ENCODE results near the gene SLC25A23. TPM values are rescaled to one million over a fixed set of nuclear protein-coding genes. Genes with fewer than 3 reads are reported as not detected.

The SLC25A23 gene
- polyA plus RNA-seq, 1 of the 3 experiments (the other 2 are of a cell fraction), result 10.9 TPM

DNA sequence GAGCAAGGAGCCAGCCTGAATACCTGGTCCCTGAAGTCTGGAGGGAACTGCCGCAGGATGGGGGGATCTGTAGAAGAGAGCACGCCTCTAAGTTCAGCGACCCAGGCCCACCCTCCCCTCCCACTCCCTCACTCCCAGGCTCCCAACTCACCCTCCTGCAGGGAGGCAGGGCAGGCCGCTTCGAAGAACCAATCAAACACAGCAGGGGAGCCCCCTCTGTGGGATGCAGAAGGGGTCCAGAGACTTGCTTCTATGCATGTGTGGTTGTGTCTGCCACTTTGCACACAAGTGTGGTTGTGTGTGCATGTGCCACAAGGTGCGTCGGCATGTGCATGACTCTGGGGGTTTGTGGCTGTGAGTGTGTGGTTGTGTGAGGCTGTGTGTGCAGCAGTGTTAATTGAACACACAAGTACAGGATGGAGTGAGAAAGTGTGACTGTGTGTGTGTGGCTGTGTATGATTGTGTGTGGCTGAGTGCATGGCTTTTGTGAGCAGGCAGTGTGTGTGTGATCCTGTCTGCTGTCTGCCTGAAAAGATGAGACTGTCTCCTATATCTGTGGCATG is 20.3 kb upstream of the SLC25A23 start:
- no peaks in the 10 kb centered on the region for H3K36me3 ChIP-seq (replicated peaks in 1 of 2; ENCODE audit: control insufficient read depth in 1 of 2, insufficient read depth in 2 of 2, low read length in 1 of 2)
- no peak overlapping the region for H3K9ac ChIP-seq
- no peak overlapping the region for H3K27ac ChIP-seq (ENCODE audit: low read depth in 2 of 2, low read length in 1 of 2)
- H3K79me2 ChIP-seq (ENCODE audit: insufficient read depth), result no peaks in the 10 kb centered on the region
- no peak overlapping the region for H3K4me3 ChIP-seq (ENCODE audit: low read depth in 2 of 2, low read length in 1 of 2)
- H3K9me3 ChIP-seq, result no peaks in the 10 kb centered on the region
- no peak overlapping the region for H3K4me2 ChIP-seq
- no peaks in the 10 kb centered on the region for H3K9me2 ChIP-seq
- WGBS (ENCODE audit: low lambda C conversion rate), result 86% methylated on average over 4 of the region's 7 CpGs
- no peaks in the 10 kb centered on the region for H4K20me1 ChIP-seq (ENCODE audit: insufficient read depth)
- H3K27me3 ChIP-seq (ENCODE audit: insufficient read depth), result peaks cover 11% of the 10 kb centered on the region
- ChIA-PET CTCF (no interaction called here), POLR2A (no interaction called here)
- TF ChIP-seq, protein P1, sequence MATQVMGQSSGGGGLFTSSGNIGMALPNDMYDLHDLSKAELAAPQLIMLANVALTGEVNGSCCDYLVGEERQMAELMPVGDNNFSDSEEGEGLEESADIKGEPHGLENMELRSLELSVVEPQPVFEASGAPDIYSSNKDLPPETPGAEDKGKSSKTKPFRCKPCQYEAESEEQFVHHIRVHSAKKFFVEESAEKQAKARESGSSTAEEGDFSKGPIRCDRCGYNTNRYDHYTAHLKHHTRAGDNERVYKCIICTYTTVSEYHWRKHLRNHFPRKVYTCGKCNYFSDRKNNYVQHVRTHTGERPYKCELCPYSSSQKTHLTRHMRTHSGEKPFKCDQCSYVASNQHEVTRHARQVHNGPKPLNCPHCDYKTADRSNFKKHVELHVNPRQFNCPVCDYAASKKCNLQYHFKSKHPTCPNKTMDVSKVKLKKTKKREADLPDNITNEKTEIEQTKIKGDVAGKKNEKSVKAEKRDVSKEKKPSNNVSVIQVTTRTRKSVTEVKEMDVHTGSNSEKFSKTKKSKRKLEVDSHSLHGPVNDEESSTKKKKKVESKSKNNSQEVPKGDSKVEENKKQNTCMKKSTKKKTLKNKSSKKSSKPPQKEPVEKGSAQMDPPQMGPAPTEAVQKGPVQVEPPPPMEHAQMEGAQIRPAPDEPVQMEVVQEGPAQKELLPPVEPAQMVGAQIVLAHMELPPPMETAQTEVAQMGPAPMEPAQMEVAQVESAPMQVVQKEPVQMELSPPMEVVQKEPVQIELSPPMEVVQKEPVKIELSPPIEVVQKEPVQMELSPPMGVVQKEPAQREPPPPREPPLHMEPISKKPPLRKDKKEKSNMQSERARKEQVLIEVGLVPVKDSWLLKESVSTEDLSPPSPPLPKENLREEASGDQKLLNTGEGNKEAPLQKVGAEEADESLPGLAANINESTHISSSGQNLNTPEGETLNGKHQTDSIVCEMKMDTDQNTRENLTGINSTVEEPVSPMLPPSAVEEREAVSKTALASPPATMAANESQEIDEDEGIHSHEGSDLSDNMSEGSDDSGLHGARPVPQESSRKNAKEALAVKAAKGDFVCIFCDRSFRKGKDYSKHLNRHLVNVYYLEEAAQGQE (IDR thresholded peaks at IDR 0.05; ENCODE audit: low read depth, low read length), result no peak
- TF ChIP-seq CHD2 (IDR thresholded peaks at IDR 0.05; ENCODE audit: low read length, partially characterized antibody) (no peak), YY1 (IDR thresholded peaks at IDR 0.05; ENCODE audit: low read depth) (no peak), TAF1 (IDR thresholded peaks at IDR 0.05; ENCODE audit: borderline replicate concordance, low read depth, low read length) (no peak), RAD21 (IDR thresholded peaks at IDR 0.05; ENCODE audit: low read length) (no peak), SIN3A (IDR thresholded peaks at IDR 0.05; ENCODE audit: borderline replicate concordance, low read depth, low read length) (no peak), RCOR1 (IDR thresholded peaks at IDR 0.05; ENCODE audit: low read length) (no peak), FOXJ3 (CRISPR knock-in tag; IDR thresholded peaks at IDR 0.05) (no peak), JUND (IDR thresholded peaks at IDR 0.05) (no peak), RXRA (IDR thresholded peaks at IDR 0.05; ENCODE audit: borderline replicate concordance, low read depth) (no peak), FOXM1 (IDR thresholded peaks at IDR 0.05; ENCODE audit: low read depth) (no peak), ELF1 (IDR thresholded peaks at IDR 0.05) (no peak), RFX5 (IDR thresholded peaks at IDR 0.05; ENCODE audit: low read length) (no peak), GATA2 (CRISPR knock-in tag; IDR thresholded peaks at IDR 0.05) (no peak), MXI1 (IDR thresholded peaks at IDR 0.05; ENCODE audit: low read depth, low read length) (no peak), POLR2AphosphoS5 (IDR thresholded peaks at IDR 0.05; ENCODE audit: low read depth, low read length) (no peak), FOSL2 (IDR thresholded peaks at IDR 0.05; ENCODE audit: borderline replicate concordance, low read depth) (no peak), EZH2phosphoT487 (IDR thresholded peaks at IDR 0.05; ENCODE audit: borderline replicate concordance, low read depth) (no peak)
- TF ChIP-seq, protein P2, sequence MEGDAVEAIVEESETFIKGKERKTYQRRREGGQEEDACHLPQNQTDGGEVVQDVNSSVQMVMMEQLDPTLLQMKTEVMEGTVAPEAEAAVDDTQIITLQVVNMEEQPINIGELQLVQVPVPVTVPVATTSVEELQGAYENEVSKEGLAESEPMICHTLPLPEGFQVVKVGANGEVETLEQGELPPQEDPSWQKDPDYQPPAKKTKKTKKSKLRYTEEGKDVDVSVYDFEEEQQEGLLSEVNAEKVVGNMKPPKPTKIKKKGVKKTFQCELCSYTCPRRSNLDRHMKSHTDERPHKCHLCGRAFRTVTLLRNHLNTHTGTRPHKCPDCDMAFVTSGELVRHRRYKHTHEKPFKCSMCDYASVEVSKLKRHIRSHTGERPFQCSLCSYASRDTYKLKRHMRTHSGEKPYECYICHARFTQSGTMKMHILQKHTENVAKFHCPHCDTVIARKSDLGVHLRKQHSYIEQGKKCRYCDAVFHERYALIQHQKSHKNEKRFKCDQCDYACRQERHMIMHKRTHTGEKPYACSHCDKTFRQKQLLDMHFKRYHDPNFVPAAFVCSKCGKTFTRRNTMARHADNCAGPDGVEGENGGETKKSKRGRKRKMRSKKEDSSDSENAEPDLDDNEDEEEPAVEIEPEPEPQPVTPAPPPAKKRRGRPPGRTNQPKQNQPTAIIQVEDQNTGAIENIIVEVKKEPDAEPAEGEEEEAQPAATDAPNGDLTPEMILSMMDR (IDR thresholded peaks at IDR 0.05), result no peak
- no peak for DNase-seq
- peaks cover 0 to 14% of the 10 kb centered on the region in 2 experiments; a peak in 1 of 4 replicates for H3K4me1 ChIP-seq (ENCODE audit: control insufficient read depth in 1 of 2, insufficient read depth in 2 of 2, low read depth in 1 of 2, low read length in 1 of 2)
- no peak overlapping the region for H2AFZ ChIP-seq (ENCODE audit: low read depth)
- H3F3A ChIP-seq (replicated peaks; ENCODE audit: insufficient read depth), result no peaks in the 10 kb centered on the region
